ENCODE measurements around the gene KDM3B.

- TF ChIP-seq CTCF (IDR thresholded peaks at IDR 0.05) (no peak), POLR2A (IDR thresholded peaks at IDR 0.05) (no peak)
Observed at GRCh38 chr5:138303372-138303771, 49.1 kb upstream of the KDM3B start.

All from adrenal gland (tissue), 5 donors.